SKM-1 (cell line): ENCODE data around the gene ALK.

Experiments used
- DNase-seq: peaks from one replicate; lab custom pipeline; 2025; ENCODE audit not compliant: unreplicated experiment; lab: John Stamatoyannopoulos, UW

ALK gene

GRCh38 chr2:29239209-29239960, 682.0 kb downstream of the ALK start:
- no peak for DNase-seq

- no peak for DNase-seq
Measured at GRCh38 chr2:29238497-29238896, 682.9 kb downstream of the ALK start.

GRCh38 chr2:29236074-29236473, 685.3 kb downstream of the ALK start:
- no peak for DNase-seq

DNA sequence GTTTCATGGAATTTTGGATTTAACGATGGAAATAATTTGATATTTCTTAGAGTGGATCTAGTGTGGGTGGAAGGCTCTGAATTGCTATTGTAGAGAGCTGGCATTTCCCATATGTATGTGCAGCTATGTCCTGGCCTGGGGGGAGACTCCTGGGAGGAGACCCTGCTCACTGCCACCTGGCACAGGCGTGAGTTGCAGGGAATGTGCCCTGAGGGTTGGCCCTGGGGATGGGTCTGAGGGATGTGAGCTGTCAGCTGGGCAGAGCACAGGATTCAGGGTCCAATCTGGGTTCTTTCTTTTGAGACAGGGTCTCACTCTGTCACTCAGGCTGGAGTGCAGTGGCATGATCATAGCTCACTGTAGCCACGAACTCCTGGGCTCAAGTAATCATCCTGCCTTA, 686.0 kb downstream of the ALK start:
- DNase-seq = no peak

- DNase-seq = no peak
Measured at GRCh38 chr2:29233428-29233827, 688.0 kb downstream of the ALK start.

- no peak for DNase-seq
Measured at GRCh38 chr2:29232041-29232440, 689.3 kb downstream of the ALK start.

DNA sequence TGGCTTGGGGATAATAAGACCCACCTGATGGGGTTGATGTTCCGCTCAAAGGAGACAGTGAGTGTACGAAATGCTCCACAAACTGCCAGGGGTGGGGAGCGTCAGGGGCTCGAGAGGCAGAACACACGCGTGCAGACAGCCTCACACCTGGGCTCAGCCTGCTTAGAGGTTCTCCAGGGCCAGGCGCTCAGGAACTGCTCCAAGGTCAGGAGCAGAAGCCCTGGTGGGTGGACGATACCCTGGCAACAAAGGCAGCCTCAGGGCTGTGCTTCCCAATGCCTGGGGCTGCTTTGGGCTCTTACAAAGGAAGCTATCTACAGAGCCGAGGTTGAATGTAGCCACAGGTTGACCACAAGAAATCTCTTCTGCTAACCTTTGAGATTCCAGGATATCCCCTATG, 691.7 kb downstream of the ALK start:
- DNase-seq = no peak

DNA sequence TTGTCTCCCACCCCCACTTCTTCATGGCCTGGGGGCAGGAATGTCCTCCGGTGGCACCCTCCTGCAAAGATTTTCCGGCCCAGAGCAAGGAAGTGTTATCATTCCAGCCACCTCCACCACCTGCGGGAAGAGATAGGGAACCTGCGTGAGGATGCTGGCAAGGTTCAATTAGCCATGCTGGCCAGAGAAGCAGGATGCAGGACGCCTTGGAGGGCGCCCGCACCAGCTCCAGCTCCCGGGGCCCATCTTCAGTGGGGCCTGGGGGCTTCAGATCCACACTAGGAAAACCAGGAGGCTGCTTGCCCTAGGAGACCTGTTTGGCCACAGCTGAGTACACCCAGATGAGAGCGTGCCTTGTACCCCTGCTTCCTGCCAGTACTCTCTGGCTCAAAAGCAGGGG, 692.4 kb downstream of the ALK start:
- no peak for DNase-seq

DNA sequence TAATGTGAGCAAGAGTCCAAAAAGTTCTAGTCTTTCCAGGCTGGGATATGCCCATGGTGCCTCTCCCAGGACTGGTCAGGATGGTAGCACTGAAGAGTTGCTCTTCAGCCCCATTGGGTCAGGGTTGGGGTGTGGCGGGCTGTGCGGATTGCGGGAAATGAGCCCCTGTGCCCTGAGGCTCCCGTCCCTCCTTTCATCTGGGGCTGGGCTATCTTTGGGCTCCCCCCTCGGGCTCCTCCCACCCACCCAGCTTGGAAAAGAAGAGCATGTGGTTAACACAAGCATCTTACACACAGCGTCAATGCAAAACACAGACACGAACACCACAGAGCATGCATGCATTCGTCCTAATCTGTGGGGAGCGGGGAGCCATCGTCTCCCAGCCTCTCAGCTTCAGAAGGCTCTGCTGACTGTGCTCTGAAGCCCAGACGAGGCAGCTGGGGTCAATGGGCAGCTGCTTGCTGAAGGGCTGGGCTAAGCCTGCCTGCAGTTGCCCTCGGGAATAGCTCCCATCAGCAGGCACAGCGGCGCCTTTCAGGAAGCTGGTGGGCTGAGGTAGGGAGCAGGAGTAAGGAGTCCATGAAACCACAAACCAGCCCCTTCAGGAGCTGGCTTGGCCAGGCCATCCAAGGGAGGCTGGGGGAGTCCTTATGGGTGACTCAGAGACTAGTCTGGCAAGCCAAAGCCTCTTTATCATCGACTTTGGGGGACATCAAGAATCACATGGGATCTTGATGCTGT, 693.3 kb downstream of the ALK start:
- no peak for DNase-seq

DNA sequence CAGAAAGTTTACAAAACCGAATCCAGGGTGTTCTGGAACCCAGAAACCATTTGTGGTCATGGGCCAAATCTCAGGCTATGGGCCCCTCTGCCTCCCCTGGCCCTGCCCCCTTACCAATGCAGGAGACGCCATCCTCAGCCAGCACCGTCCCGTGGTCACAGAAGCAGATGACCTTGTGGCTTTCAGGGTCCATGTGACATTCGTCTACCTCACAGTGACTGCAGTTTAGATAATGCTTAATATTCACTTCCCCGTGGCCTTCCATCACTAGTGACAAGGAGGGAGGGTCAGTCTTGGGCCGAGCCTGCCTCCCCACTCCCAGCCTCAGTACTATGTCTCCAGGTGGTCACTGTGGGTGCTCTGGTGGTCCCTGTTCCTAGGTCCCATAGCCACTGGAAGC, 694.6 kb downstream of the ALK start:
- DNase-seq = no peak

GRCh38 chr2:29226375-29226774, 695.0 kb downstream of the ALK start:
- DNase-seq = no peak

GRCh38 chr2:29225814-29226213, 695.6 kb downstream of the ALK start:
- DNase-seq = no peak

DNA sequence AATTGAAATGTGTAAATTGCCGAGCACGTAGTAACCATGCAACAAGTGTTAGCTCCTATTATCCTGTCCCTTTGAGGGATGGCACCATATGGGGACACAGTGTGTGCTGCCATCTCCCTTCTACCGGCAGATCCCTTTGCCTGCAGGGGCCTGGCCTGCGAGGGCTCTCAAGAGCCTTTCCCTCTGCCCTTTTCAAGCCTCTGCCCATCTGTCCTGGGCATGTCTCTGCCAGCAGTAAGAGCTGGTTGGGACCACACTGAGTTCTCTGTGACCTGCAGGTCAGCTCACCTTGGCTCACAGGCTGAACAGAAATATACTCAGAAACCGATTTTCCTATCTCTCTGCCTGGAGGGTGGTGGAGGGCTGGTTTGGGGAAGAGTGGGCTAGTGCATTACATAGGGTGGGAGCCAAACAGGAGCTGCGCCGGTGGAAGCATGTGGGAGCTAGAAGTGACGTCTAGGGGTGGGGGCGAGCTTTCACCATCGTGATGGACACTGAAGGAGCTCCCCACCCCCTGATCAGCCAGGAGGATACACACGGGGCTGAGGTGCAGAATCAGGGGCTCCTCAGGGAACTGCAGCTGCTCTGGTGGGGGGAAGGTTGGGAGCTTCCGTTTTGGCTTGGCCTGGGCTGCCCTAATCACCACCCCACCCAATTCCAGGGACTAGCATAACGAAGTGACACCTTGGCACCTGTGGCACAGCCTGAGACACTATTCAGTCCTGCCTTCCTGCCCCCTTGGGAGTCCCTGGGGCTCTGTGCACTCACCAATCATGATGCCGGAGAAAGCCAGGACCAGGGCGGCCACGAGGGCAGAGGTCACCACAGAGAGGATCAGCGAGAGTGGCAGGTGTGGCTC, 696.5 kb downstream of the ALK start:
- no peak for DNase-seq

DNA sequence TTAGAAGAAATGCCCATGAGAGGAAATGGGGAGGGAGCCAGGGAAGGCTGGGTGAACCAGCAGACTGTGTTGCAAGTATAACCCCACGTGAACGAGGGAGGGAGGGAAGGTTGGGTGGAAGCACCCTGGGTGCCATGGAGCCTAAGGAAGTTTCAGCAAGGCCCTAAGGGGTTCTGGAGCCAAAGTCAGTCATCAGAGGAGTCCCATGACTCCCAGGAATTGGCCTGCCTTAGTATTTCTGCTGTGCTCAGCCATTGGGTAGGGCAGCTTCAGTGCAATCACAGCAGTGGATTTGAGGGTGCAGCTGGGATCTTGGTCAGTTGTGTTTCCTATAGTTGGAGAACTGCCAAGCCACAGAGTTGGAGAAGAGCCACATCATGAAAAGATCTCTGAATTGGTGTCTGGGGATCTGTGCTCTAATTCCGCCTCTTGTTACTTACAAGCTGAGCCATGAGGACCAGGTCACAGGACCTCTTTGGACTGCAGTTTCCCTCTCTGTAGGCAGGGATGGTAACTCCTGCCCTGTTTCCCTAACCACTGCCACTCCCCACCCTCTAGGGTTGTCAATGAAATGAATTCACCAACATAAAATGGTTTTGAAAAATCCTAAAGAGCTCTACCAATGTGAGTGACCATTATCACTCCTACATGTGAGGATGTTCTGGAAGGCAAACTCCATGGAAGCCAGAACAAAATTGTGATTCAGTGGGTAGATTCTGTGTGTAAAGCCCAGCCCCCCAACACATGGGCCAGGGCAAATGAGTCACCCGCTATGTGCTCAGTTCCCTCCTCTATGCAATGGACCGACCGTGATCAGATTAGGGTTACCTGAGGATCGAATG, 697.3 kb downstream of the ALK start:
- no peak for DNase-seq

DNA sequence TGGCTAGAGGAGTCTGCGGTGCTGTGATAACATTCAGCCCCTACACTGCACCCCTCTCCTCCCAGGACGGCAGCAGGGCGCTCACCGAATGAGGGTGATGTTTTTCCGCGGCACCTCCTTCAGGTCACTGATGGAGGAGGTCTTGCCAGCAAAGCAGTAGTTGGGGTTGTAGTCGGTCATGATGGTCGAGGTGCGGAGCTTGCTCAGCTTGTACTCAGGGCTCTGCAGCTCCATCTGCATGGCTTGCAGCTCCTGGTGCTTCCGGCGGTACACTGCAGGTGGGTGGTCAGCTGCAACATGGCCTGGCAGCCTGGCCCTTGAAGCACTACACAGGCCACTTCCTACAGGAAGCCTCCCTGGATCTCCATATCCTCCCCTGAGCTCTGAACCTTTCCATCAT, 698.1 kb downstream of the ALK start:
- DNase-seq = no peak

- no peak for DNase-seq
Measured at GRCh38 chr2:29222381-29223179, 698.8 kb downstream of the ALK start.

DNA sequence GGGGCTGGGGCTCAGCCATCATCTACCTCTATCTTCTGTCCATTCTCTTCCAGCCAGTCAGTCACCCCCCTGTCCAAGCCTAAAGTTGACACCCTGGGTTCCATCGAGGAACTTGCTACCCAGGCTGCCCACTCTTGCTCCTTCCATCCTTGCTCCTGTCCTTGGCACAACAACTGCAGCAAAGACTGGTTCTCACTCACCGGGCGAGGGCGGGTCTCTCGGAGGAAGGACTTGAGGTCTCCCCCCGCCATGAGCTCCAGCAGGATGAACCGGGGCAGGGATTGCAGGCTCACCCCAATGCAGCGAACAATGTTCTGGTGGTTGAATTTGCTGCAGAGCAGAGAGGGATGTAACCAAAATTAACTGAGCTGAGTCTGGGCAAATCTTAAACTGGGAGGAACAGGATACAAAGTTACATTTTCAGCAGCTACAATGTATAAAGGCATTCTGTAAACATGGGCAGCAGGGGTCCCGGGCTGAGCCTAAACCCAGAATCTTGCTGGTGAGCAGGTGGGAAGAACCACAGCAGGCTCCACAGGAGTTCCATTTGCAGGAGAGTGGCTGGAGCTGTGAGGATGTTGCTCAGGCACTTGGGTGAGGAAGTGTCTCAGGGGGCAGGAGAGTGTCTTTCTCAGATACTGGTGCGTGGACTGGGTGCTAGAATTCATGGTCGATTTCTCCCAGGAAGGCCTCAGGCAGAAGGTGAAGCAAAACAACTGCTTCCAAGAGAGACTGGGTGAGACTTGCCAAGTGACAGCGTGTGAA, 700.7 kb downstream of the ALK start:
- DNase-seq = no peak

- no peak for DNase-seq
Measured at GRCh38 chr2:29219374-29219773, 702.0 kb downstream of the ALK start.

DNA sequence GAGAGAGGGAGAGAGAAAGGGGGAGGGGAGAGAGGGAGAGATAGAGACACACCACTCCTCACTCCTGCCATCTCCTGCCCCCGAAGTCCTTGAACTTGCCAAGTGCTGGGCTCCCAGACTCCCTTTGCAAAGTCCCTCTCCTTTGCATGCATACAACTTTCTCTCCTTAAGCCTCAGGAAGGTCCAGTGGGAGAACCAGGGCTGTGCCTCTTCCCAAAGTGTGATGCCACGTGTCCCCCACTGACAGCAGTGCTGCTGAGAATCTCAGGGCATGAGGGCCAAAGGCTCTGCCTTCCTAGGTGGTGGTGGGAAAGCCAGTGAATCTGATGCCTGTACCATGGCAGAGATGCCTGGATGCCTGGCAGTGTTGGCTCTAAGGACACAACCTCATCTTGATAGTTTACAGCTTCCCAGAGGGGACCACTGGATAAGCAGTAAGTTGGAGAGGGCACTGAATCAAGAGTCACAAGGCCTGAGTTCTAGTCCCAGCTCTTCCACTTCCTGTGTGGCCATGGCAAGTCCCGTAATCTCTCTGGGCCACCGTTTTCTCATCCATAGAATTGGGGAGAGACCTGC, 702.7 kb downstream of the ALK start:
- no peak for DNase-seq
